ENCODE measurements around the gene SETBP1.

Gene SETBP1

GRCh38 chr18:44987371-44987770 is 306.7 kb downstream of the SETBP1 start:
- H3K4me3 ChIP-seq (ENCODE audit: low read length): no peak overlapping the region
- H3K27ac ChIP-seq (ENCODE audit: low read length): no peak overlapping the region
- H3K9me3 ChIP-seq (ENCODE audit: insufficient read depth, low read depth, low read length): peaks cover 9% of the 10 kb centered on the region; the same call in 1 of the 2 replicates
- H3K27me3 ChIP-seq (ENCODE audit: insufficient read depth, low read length): no peaks in the 10 kb centered on the region
- H3K9ac ChIP-seq (ENCODE audit: low read depth, low read length): no peak overlapping the region
- no peaks in the 10 kb centered on the region for H3K4me1 ChIP-seq (ENCODE audit: insufficient read depth, low read length)
- H3K36me3 ChIP-seq (ENCODE audit: insufficient read depth, low read depth, low read length): no peaks in the 10 kb centered on the region

DNA sequence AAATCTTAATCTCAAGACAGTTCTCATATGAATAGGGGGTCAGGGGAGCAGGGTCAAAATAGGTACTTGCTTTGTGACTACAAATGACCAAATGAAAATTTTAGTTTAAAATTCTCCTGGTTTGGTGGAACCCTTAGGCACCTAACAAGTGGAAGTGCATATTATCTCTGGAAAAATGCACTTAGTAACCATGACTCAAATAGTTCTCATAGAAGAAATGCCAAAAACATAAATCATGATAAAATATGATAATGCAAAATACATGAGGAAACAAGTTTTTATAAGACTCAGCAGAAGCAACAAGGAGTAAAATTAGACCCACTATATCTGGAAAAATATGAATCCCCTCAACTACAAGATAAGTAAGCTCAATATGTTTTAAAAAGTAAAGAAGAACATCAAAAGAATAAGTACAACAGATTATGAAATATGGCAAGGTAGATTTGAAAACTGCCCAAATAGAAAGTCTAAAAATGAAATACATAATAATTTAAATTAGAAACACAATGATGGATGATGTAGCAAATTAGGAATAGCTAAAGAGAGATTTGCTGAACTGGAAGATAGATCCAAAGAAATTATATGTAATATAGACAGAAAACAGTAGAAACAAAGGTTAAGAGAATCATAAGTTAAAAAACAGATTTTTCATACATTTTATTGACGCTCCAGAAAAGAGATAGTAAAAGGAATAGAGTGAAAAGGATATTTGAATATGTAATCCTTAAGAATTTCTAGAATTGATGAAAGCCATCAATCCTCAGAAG is 308.3 kb downstream of the SETBP1 start:
- Histone ChIP-seq H3K9me3 (ENCODE audit: insufficient read depth, low read depth, low read length) (peaks cover 9% of the 10 kb centered on the region; the same call in 1 of the 2 replicates), H3K4me1 (ENCODE audit: insufficient read depth, low read length) (no peaks in the 10 kb centered on the region), H3K4me3 (ENCODE audit: low read length) (no peak overlapping the region), H3K36me3 (ENCODE audit: insufficient read depth, low read depth, low read length) (no peaks in the 10 kb centered on the region), H3K27ac (ENCODE audit: low read length) (no peak overlapping the region), H3K9ac (ENCODE audit: low read depth, low read length) (no peak overlapping the region), H3K27me3 (ENCODE audit: insufficient read depth, low read length) (no peaks in the 10 kb centered on the region)

GRCh38 chr18:44996261-44996660 is 315.6 kb downstream of the SETBP1 start:
- Histone ChIP-seq H3K9me3 (ENCODE audit: insufficient read depth, low read depth, low read length) (no peaks in the 10 kb centered on the region), H3K4me3 (ENCODE audit: low read length) (no peak overlapping the region), H3K27me3 (ENCODE audit: insufficient read depth, low read length) (no peaks in the 10 kb centered on the region), H3K4me1 (ENCODE audit: insufficient read depth, low read length) (no peaks in the 10 kb centered on the region), H3K27ac (ENCODE audit: low read length) (no peak overlapping the region), H3K36me3 (ENCODE audit: insufficient read depth, low read depth, low read length) (no peaks in the 10 kb centered on the region), H3K9ac (ENCODE audit: low read depth, low read length) (no peak overlapping the region)

DNA sequence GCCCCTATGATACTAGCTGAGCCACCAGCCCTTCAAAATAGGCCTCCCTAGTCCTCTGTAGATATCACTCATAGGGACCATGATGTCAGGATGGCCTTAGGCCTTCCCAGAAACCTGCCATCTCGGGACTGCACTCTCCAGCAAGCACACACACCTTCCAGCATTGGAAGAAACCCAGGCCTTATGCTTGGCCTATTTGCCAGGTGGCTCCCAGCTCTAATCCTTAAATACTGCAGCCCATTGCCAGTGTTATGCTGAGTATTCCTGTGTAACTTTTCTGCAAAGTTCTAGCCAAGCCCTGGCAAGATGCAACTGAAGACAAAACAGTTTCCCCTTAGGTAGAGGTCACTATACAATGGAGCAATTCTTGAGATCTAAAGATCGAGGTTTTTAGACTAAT is 316.5 kb downstream of the SETBP1 start:
- H3K27ac ChIP-seq (ENCODE audit: low read length): no peak overlapping the region
- H3K36me3 ChIP-seq (ENCODE audit: insufficient read depth, low read depth, low read length): no peaks in the 10 kb centered on the region
- H3K27me3 ChIP-seq (ENCODE audit: insufficient read depth, low read length): no peaks in the 10 kb centered on the region
- no peak overlapping the region for H3K4me3 ChIP-seq (ENCODE audit: low read length)
- no peaks in the 10 kb centered on the region for H3K4me1 ChIP-seq (ENCODE audit: insufficient read depth, low read length)
- no peak overlapping the region for H3K9ac ChIP-seq (ENCODE audit: low read depth, low read length)
- no peaks in the 10 kb centered on the region for H3K9me3 ChIP-seq (ENCODE audit: insufficient read depth, low read depth, low read length)

GRCh38 chr18:44998360-44998759 is 317.7 kb downstream of the SETBP1 start:
- Histone ChIP-seq H3K27ac (ENCODE audit: low read length) (no peak overlapping the region), H3K9ac (ENCODE audit: low read depth, low read length) (no peak overlapping the region), H3K4me1 (ENCODE audit: insufficient read depth, low read length) (no peaks in the 10 kb centered on the region), H3K4me3 (ENCODE audit: low read length) (no peak overlapping the region), H3K9me3 (ENCODE audit: insufficient read depth, low read depth, low read length) (no peaks in the 10 kb centered on the region), H3K36me3 (ENCODE audit: insufficient read depth, low read depth, low read length) (no peaks in the 10 kb centered on the region), H3K27me3 (ENCODE audit: insufficient read depth, low read length) (no peaks in the 10 kb centered on the region)

GRCh38 chr18:45004546-45005080 is 323.9 kb downstream of the SETBP1 start:
- H3K9ac ChIP-seq (ENCODE audit: low read depth, low read length): no peak overlapping the region
- H3K4me1 ChIP-seq (ENCODE audit: insufficient read depth, low read length): no peaks in the 10 kb centered on the region
- H3K27ac ChIP-seq (ENCODE audit: low read length): no peak overlapping the region
- H3K27me3 ChIP-seq (ENCODE audit: insufficient read depth, low read length): no peaks in the 10 kb centered on the region
- no peak overlapping the region for H3K4me3 ChIP-seq (ENCODE audit: low read length)
- no peaks in the 10 kb centered on the region for H3K9me3 ChIP-seq (ENCODE audit: insufficient read depth, low read depth, low read length)
- no peaks in the 10 kb centered on the region for H3K36me3 ChIP-seq (ENCODE audit: insufficient read depth, low read depth, low read length)

- Histone ChIP-seq H3K9ac (ENCODE audit: low read depth, low read length) (no peak overlapping the region), H3K4me1 (ENCODE audit: insufficient read depth, low read length) (peaks cover 5% of the 10 kb centered on the region; the same call in 1 of the 2 replicates), H3K27ac (ENCODE audit: low read length) (no peak overlapping the region)
Observed at GRCh38 chr18:45006934-45007333, 326.2 kb downstream of the SETBP1 start.

DNA sequence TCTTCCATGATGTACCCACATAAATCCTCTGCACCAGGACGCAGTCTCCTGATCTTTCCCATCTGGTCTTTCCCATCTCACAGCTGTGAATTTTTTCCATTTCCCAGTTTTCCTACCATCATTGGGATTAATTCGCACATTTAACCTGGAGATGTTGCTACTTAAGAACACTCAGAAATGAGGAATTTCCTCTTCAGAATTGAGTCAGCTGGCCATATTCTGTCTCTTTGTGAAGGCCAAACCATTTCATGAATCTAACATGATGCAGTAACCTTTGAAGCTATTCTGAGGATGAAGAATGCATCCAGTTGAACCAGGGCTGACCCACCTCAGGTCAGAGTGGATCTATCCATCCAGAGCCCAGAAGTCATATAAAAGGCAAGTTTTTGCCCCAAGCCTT is 326.8 kb downstream of the SETBP1 start:
- peaks cover 6% of the 10 kb centered on the region; the same call in 1 of the 2 replicates for H3K4me1 ChIP-seq (ENCODE audit: insufficient read depth, low read length)
- no peak overlapping the region for H3K27ac ChIP-seq (ENCODE audit: low read length)
- no peaks in the 10 kb centered on the region for H3K36me3 ChIP-seq (ENCODE audit: insufficient read depth, low read depth, low read length)
- no peak overlapping the region for H3K4me3 ChIP-seq (ENCODE audit: low read length)
- H3K9ac ChIP-seq (ENCODE audit: low read depth, low read length): no peak overlapping the region
- no peaks in the 10 kb centered on the region for H3K27me3 ChIP-seq (ENCODE audit: insufficient read depth, low read length)
- H3K9me3 ChIP-seq (ENCODE audit: insufficient read depth, low read depth, low read length): no peaks in the 10 kb centered on the region

More at GRCh38 chr18:45006934-45007333, 326.2 kb downstream of the SETBP1 start:
- no peaks in the 10 kb centered on the region for H3K27me3 ChIP-seq (ENCODE audit: insufficient read depth, low read length)
- no peaks in the 10 kb centered on the region for H3K9me3 ChIP-seq (ENCODE audit: insufficient read depth, low read depth, low read length)
- H3K36me3 ChIP-seq (ENCODE audit: insufficient read depth, low read depth, low read length): no peaks in the 10 kb centered on the region
- no peak overlapping the region for H3K4me3 ChIP-seq (ENCODE audit: low read length)

DNA sequence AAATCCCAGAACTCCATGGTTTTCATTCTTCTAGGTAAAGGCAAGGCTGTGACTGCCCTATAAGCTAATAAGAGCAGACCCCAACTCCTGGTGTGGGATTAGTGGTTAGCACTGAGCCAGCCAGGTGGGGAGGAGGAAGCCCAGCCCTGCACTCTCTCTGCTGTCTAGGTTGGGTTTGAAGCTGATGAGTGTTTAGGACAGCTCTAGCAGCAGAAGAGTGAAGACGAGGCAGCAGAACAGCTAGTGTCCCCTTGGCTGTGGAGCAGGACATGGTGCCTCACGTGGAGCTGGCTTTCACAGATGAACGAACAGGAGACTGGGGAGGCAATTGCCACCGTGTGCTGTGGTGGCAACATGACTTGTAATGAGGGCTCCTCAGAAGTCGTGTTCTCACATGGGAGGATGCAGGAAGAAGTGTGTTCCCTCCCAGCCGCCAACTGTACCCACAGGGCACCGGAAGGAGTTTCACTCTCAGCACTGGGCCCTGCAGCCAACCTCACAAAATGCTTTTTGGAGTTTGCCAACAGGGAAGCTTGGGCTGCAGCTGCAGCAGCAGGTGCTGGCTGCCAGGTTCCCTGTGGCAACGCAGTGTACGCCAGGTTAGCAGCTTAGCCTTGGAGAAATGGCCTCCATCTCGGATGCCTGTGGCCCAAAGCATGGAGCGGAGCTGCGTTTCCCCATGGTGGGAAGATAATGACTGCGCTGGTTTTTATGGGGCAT is 328.2 kb downstream of the SETBP1 start:
- H3K9me3 ChIP-seq (ENCODE audit: insufficient read depth, low read depth, low read length): no peaks in the 10 kb centered on the region
- no peak overlapping the region for H3K4me3 ChIP-seq (ENCODE audit: low read length)
- no peaks in the 10 kb centered on the region for H3K27me3 ChIP-seq (ENCODE audit: insufficient read depth, low read length)
- H3K36me3 ChIP-seq (ENCODE audit: insufficient read depth, low read depth, low read length): no peaks in the 10 kb centered on the region
- H3K4me1 ChIP-seq (ENCODE audit: insufficient read depth, low read length): peaks cover 7% of the 10 kb centered on the region
- no peak overlapping the region for H3K9ac ChIP-seq (ENCODE audit: low read depth, low read length)
- no peak overlapping the region for H3K27ac ChIP-seq (ENCODE audit: low read length)

GRCh38 chr18:45009756-45010155 is 329.1 kb downstream of the SETBP1 start:
- Histone ChIP-seq H3K4me3 (ENCODE audit: low read length) (no peak overlapping the region), H3K4me1 (ENCODE audit: insufficient read depth, low read length) (peaks cover 10% of the 10 kb centered on the region), H3K36me3 (ENCODE audit: insufficient read depth, low read depth, low read length) (no peaks in the 10 kb centered on the region), H3K9ac (ENCODE audit: low read depth, low read length) (no peak overlapping the region), H3K9me3 (ENCODE audit: insufficient read depth, low read depth, low read length) (no peaks in the 10 kb centered on the region), H3K27me3 (ENCODE audit: insufficient read depth, low read length) (no peaks in the 10 kb centered on the region), H3K27ac (ENCODE audit: low read length) (no peak overlapping the region)

- H3K4me1 ChIP-seq (ENCODE audit: insufficient read depth, low read length): peaks cover 15% of the 10 kb centered on the region
Observed at GRCh38 chr18:45012286-45012685, 331.6 kb downstream of the SETBP1 start.

GRCh38 chr18:45014047-45014501 is 333.4 kb downstream of the SETBP1 start:
- Histone ChIP-seq H3K27me3 (ENCODE audit: insufficient read depth, low read length) (no peaks in the 10 kb centered on the region), H3K9me3 (ENCODE audit: insufficient read depth, low read depth, low read length) (no peaks in the 10 kb centered on the region), H3K4me1 (ENCODE audit: insufficient read depth, low read length) (peaks cover 16% of the 10 kb centered on the region), H3K4me3 (ENCODE audit: low read length) (no peak overlapping the region), H3K9ac (ENCODE audit: low read depth, low read length) (no peak overlapping the region), H3K27ac (ENCODE audit: low read length) (no peak overlapping the region), H3K36me3 (ENCODE audit: insufficient read depth, low read depth, low read length) (no peaks in the 10 kb centered on the region)

More at GRCh38 chr18:45012286-45012685, 331.6 kb downstream of the SETBP1 start:
- H3K4me3 ChIP-seq (ENCODE audit: low read length): no peak overlapping the region
- no peak overlapping the region for H3K27ac ChIP-seq (ENCODE audit: low read length)
- no peak overlapping the region for H3K9ac ChIP-seq (ENCODE audit: low read depth, low read length)
- no peaks in the 10 kb centered on the region for H3K27me3 ChIP-seq (ENCODE audit: insufficient read depth, low read length)
- no peaks in the 10 kb centered on the region for H3K36me3 ChIP-seq (ENCODE audit: insufficient read depth, low read depth, low read length)
- no peaks in the 10 kb centered on the region for H3K9me3 ChIP-seq (ENCODE audit: insufficient read depth, low read depth, low read length)
